Myocyte (in vitro differentiated cells): ENCODE measurements around the gene CEACAM1. TPM values are rescaled to one million over a fixed set of nuclear protein-coding genes. Genes with fewer than 3 reads are reported as not detected.
"Not testable (repeated sequence)": the region's sequence is repeated elsewhere in the genome, so short reads cannot be mapped to it uniquely, and the experiment has no call there.

ENCODE experiments used
- DNase-seq: peaks from one replicate; pipeline ENCODE4 v3.0.0-alpha.2; 2012; ENCODE audit warnings: low read depth
- polyA plus RNA-seq: library from polyadenylated mRNA; unstranded; fragments of >200 nt; gene quantifications from one replicate; pipeline ENCODE4 v1.2.1, GENCODE V29; 2012; ENCODE audit warnings: missing spikeins
- total RNA-seq: library from RNA; depleted of rRNA; stranded (reverse); fragments of >200 nt; gene quantifications from 2 replicates; pipeline ENCODE4 v1.2.3, GENCODE V29; 2014

The CEACAM1 gene
- total RNA-seq = not detected in 2 replicates
- polyA plus RNA-seq = 0.19 TPM

DNA sequence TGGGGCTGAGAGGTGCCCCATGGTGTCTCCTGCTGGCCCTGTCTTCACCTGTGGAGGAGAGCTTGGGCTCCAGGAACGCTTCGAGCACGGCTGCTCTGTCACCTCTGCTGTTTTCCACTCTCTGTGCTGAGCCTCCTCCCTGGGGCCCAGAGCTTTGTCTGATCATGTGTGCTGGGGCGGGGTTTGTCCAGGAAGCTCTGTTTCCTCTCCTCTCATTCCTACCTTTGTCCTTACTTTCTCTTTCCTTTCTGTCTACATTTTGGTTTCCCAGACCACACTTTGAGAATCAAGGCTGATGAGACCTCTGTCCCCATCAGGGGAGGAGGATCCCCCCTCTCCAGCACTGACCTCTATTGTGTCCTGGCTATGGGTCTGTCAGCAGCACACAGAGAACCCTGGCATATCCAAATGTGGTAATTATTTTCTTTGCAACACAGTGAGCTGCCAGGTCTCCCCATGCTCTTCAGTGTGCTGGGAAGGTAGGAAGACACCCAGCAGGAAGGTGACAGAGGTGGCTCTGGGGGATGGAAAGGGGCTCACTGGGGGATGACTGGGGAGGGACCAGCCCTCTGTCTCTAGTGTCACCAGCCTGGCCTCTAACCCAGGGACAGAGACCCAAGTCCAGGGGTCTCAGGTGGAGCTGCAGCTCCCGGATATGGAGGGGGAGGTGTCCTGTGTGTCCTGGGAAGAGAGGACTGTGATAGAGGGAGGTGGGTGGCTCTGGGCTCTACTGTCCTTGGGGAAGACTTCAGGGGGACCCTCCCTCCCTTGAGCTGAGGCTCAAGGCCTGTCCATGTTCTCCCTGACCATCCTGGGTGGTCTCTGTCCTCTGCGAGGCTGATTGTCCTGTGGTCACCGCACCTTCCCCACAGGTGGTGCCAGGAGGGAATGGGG lies at the start of gene CEACAM1:
CEACAM1 (minus strand) TSS at position 128 of the 894 bp plus-strand sequence; CDS start at position 21, 107 bp downstream.
- no peak for DNase-seq

DNA sequence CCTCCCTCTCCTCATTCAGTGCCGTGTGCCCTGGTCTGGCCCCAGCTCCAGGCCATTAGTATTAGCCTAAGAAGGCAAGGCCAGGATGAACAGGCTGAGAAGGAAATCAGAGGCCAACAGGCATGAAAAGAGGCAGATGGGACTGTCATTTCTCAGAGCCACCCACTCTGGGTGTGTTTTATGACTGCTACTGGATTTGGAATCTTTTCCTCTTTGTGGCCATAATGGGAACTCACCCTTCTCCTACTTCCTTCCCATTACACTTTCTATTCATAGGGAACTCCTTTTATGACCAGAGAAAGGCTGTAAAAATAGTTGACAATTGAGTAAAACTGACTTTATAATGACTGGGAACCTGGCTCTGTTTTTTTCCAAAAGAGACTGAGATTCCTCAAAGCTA lies 48.7 kb upstream of the CEACAM1 start:
- no peak for DNase-seq

DNA sequence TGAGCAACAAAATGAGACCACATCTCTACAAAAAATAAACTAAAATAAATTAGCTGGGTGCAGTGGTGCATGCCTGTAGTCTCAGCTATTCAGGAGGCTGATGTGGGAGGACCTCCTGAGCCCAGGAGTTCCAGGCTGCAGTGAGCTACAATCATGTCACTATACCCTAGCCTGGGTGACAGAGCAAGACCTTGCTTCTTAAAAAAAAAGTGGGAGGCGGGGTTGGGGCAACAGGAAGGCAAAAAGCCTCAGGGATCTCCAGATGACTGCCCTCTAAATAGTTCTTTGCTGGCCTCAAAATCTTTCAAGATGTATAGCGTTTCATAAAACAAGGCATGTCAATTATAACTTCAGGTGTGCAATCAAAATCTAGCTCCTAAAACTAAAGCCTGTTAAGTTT lies 48.0 kb upstream of the CEACAM1 start:
- no peak for DNase-seq

DNA sequence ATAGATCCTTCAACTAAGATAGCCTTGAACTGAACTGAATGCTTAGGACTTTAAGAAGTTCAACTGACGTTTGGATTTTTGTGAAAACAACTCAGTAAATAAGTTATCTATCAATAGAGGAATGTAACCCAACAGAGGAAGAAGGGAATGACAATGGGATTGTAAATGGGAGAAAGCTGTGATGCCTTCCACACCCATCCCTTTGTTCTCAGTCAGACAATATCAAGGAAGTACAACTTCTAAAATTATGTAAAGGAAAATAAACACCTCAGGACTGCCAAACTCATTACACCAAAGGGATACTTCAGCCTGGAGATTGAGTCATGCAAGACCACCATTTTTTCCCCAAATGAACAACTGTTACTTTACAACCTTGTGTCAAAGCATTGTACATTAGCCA lies 45.4 kb upstream of the CEACAM1 start:
- DNase-seq = no peak

DNA sequence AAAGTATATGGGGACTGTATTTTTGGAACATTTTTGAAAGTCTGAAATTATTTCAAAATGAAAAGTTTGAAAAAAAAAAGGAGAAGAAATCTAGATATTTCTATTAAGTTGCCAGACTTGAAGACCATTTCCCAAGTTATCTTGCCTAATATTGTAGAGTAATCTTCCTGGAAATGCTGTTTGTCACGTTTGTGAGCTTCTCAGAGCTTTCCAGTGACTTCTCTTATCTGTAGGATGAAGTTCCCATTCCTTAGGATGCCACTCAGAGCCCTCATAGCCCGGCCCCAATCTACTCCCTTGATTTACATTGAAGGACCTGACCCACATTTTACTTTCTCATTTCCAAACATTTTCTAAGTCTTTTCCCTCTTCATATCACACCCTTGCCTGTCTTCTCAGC lies 42.8 kb upstream of the CEACAM1 start:
- DNase-seq = no peak

DNA sequence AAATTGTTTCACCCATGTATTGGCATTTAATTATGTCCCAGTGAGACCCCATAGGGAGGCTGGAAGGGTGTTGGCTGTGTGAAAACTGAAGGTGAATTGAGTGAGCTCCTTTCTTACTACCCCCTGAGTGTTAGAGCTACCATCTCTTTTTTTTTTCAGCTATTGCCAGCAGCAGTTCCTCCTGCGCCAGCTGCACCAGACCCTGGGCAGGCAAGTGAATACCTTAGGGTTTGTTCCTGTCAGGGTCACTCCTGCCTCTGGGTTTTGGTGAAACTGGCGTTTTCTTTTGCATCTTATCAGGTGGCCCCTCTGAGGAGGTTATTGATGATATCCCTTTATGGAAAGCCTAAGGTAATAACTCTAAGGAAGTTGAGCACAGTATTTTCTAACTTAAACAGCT lies 40.9 kb upstream of the CEACAM1 start:
- no peak for DNase-seq

DNA sequence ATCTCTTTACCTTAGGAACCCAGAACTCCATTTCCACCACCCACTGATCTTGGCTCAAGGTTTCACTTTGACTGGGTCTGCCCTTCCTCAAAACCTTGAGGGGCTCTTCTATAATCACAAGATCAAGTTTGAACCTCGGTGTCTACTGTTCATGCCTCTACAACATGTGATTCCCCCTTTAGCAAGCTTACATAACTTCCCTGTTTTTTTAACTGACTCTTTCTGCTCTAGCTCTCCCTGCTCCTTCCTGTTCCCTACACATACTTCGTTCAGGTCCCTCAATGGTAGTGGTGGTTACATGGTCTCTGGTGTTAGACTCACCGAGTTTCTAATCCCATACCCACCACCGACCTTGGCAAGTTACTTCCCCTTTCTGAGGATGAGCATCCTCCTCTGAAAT lies 39.7 kb upstream of the CEACAM1 start:
- no peak for DNase-seq

DNA sequence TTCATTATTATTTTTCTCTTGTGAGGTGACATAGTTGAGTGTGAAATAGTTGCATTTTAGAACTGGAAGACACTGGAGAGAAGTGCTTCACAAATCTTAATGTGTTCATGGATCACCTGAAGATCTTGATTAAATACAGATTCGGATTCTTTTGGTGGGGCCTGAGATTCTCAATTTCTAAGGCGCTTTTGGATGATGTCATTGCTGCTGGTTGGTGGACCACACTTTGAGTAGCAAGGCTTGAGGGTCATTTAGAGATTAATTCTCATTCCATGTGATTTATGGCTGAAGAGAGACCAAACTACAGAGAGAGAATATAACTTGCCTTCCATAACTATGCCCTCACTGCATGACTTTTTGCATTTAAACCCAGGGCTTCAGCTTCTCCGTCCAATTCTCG lies 39.3 kb upstream of the CEACAM1 start:
- DNase-seq = no peak

DNA sequence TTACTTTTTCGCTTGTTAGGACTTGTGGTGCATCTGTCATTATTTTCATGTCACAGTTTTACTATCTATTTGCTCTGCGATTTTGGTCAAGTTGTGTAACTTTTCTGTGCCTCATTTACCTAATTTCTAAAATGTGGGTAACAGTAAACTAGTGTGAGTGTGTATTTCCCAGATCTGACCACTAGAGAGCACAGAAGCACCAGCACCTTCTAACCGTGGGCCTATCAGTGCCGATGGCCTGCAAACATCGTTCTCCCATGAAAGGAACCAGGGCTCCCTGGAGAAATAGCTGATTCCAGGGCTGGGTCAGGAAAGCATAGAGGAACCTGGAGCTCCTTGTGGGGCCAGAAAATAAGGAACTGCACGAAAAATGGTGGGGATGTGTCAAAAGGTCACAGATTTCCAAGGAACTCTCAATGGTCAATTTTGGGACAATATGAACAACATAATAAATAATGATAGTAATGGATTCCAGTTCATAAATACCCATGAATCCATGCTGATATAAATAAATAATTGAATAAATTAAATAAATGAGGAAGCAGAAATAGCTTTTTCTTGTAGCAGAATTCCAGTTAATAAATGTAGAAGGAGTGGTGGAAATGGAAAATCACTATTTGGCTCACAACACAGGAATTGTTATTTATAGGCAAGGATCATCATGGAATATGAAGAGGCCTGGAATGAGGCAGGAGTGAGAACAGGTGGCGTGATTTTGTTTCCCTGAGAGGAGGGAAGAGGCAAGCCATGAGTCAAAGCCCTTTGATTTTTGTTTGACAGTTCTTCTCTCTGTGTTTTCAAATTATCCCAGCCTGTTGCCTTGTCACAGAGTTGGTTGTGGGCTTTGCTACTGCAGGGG lies 35.3 kb upstream of the CEACAM1 start:
- DNase-seq = peak; percentile 71

DNA sequence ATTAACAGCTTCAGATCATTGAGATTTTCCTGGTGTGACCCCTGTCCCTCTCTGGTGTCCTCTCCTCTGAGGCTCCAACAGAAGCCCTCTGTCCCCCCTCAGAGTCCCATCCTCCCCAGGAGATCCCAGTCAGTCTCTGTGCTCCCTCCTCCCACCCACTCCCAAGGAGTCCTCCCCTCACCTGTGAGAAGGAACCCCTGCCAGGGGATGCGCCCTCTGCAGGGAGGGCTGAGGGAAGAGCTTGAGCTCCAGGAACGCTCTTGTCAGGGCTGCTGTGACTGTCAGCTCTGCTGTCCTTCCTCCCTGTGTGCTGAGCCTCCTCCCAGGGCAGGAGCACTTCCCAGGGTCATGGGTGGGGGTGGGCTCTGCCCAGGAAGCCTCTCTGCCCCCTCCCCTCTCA lies 33.2 kb upstream of the CEACAM1 start:
- no peak for DNase-seq

DNA sequence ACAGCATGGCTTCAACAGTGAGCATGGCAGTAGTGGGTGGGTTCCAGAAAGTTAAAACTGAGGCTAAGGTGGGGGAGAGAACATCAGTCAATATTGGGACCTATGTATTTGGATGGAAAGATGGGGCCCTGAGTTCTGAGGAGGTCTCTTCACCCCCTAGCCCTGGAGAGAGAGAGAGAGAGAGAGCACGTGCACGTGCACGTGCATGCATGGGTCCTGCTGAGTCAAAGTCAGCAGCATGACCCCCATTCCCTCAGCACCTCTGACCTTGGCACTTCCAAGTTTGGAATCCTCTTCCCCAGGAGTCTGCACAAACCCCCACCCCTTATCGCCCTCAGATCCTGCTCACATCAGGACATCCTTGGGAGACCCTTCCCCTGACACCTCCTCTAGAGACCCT lies 32.5 kb upstream of the CEACAM1 start:
- no peak for DNase-seq

DNA sequence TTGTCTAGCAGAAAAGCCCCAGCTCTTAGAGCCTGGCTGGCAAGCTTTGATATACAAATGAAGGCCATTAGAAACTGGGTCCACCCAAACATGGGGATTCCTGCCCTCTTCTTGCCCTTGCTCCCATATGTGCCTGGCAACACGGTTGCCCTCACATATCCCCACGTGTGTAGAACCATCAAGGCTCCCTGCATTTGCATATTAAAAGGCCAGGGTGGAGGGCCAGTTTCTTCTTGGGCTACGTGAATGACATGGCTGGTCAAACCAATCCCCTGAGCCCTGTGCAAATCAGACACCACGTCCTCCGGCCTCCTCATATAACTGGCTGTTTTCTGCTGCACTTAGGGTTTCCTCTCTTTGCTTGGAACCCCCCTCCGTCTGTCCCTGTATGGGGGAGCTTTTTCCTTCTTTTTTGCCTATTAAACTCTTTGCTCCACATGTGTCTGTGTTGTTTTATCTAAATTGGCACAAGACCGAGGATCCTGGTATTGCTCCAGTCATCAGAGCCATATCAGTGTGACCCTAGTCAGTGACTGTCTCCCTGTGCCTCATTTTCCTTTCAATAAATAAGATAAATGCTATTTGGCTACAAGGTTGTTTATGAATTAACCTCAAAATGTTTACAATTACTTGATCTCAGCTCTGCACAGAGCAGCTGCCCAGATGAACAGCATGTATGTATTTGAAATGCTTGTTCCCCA lies 30.3 kb upstream of the CEACAM1 start:
- DNase-seq = no peak

DNA sequence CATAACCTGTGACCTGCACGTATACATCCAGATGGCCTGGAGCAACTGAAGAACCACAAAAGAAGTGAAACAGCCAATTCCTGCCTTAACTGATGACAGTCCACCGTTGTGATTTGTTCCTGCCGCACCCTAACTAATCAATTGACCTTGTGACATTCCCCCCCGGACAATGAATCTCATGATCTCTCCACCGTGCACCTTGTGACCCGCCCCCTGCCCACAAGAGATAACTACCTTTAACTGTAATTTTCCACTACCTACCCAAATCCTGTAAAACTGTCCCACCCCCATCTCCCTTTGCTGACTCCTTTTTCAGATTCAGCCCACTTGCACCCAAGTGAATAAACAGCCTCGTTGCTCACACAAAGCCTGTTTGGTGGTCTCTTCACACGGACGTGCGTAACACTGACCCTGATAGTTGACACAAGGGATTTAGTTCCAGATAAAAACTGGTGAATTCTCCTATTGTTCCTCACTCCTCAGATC lies 29.1 kb upstream of the CEACAM1 start:
- not testable (repeated sequence) for DNase-seq

DNA sequence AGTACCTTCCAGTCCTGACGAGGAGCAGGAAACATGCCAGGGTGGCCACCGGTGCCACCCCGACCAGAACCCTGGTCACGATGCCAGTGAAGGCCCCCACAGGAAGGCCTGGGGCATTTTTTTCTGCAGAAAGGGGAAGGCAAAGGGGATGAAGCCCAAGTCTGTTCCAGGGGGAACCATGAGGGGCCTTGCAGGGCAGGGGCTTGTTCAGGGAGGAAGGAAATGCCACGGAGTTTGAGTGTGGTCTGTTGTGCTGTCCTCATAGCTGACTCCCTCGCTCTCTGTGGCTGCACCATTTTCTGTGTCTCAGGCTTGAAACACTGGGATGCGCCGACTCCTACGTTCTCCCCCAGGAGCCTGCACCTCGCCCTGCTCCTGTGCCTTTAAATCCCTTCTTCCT lies 27.5 kb upstream of the CEACAM1 start:
- DNase-seq = no peak

DNA sequence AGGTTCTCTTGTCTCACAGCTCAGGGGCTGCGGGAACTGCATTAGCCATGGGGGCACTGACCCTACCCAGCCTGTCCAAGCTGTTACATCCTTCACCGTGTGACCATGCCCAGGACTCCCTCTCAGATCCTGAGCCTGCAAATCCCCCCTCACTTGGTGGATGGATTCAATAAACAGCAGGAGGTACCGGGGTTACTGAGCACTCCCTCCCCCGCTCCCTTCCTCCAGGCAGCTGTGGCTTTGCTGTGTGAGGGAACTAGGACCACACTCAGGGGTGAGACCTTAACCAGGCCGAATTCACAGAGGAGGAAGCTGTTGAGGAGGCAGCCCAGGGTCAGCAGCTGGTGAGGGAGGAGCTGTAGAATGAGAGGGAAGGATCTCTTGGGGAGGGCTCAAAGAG lies 27.0 kb upstream of the CEACAM1 start:
- DNase-seq = no peak

DNA sequence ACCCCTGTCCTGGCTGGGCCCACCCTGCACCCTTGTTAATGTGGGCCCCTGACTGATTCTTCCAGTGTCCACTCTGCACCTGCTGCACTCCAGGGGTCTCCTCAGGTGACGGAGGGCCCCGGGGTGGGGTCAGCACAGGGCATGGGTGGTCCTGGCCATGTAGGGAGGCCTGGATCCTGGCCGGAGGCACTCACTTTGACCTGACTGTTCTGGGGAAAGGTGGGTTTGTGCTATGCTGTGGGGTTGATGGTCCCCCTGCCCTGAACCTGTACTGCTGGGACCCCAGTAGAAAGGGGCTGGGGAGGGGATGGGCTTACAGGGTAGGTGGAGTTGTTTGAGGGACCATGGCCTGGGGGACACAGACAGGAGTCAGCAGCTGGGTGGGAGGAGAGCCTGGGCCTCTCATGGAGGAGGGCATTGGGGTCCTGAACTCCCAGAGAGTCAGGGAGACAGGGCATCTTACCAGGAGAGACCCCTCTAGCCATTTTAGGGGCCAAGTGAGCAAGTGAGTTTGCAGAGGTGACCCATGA lies 25.8 kb upstream of the CEACAM1 start:
- no peak for DNase-seq

DNA sequence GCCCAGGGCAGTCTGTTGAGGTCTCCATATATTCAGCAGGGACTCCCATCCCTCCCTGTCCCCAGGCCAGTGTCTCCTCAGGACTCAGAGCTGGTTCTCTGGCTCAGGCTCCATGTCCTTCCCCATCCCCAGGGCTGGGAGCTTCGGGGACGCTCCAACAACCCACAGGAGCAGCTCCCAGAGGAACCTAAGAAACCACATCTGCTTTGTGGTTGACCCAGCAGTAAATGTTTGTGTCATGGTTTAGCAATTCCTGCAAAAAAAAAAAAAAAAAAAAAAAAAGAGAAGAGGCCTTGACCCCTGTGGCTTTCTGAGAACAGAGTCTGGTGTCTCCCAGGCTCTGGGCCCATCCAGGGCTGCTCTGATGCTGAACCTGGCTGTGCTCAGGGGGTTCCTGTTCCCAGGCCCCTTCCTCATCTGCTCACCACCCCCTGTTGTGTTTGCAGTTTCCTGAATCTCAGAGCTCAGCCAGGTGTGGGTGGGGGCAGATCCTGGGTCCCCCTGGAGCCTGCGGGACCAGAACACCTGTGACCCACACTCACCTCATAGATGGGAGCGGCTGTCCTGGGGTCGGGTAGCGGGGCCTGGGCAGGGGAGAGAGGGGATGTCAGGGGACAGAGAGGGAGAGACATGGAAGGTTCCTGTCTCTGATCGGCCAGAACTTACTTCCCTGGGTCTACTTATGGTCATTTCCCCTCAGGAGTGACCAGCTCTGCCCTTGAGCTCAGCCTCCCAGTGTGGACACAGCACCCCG lies 25.2 kb upstream of the CEACAM1 start:
- DNase-seq = peak; percentile 71

DNA sequence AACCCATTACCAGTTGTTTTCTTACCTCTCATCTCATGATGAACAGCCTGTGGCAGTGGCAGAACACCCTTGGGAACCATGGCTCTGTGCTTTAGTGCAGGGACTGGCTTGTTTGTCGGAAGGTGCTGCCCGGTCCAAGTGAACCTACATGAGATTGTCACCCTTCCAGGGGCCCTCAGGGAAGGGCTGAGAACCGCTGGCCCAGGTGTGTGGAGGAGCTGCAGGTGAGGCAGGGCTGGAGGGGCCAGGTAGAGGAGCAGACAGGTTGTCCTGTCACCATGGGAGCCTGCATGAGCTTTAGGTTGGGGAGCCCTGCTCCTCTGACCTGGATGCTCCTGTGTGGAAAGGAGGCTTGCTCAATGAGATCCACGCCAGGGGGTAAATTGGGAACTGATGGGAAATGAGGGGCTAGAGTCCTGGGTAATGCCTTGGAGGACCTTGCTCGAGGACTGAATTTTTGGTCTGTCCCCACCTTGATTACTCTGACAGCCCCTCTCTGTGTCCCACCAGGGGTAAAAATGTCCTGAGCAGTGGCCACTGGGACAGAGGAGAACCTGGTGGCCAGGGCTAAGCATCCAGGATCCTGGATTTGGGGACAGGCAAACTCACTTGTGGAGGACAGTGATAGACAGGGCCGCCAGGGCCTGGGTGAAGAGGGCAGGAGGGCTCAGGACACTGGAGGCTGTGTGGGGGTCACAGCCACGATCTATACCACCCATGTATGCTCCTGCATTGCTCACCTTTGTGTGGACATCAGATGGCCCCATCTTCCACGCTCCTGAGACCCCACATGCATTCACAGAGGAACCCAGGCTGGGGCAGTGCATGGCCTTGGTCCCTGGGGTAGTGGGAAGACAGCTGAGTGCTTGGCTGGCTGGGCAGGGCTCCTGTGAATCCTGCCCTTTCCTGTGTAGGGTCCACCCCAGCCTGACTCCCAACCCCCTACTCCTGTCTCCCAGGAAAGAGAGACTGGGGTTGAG lies 24.1 kb upstream of the CEACAM1 start:
- no peak for DNase-seq

DNA sequence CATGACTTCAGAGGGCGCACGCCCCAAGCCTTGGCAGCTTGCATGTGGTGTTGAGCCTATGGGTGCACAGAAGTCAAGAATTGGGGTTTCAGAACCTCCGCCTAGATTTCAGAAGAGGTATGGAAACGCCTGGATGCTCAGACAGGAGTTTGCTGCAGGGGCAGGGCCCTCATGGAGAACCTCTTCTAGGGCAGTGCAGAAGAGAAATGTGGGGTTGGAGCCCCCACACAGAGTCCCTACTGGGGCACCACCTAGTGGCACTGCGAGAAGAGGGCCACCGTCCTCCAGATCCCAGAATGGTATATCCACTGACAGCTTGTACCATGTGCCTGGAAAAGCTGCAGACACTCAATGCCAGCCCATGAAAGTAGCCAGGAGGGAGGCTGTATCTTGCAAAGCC lies 22.2 kb upstream of the CEACAM1 start:
- DNase-seq = not testable (repeated sequence)
